Left lung (tissue), 14 donors: ENCODE data around the gene TMEM54. TPM values are rescaled to one million over a fixed set of nuclear protein-coding genes. Genes with fewer than 3 reads are reported as not detected.

Experiments
- ATAC-seq: fragments of 200-7000 bp; cut with Tn5 transposase; one replicate; pipeline ENCODE4 v1.9.1; 2020; ENCODE audit warnings: moderate library complexity
- DNase-seq, 4 donors: peaks; one replicate each; pipeline ENCODE4 v3.0.0-alpha.2; 2013 to 2020
- H3K27ac ChIP-seq, 2 donors: fragments of 200-600 bp; sonication (generic) in 1 of 2; one replicate each; pipeline versions ENCODE4 v1.5.0 to v1.8.0; 2020 to 2021
- H3K27me3 ChIP-seq, 2 donors: fragments of 200-600 bp; sonication (generic) in 1 of 2; one replicate each; pipeline versions ENCODE4 v1.5.0 to v1.8.0; 2020 to 2021
- H3K36me3 ChIP-seq, 2 donors: fragments of 200-600 bp; sonication (generic) in 1 of 2; one replicate each; pipeline versions ENCODE4 v1.5.0 to v1.8.0; 2020 to 2021
- H3K4me1 ChIP-seq, 2 donors: fragments of 200-600 bp; one replicate each; pipeline ENCODE4 v1.8.0; 2021
- H3K4me3 ChIP-seq, 2 donors: fragments of 200-600 bp; sonication (generic) in 1 of 2; one replicate each; pipeline versions ENCODE4 v1.5.0 to v1.8.0; 2020 to 2021; ENCODE audit warnings: mild to moderate bottlenecking in 1 of 2
- H3K9me3 ChIP-seq, 2 donors: fragments of 200-600 bp; sonication (generic) in 1 of 2; one replicate each; pipeline versions ENCODE4 v1.5.0 to v1.8.0; 2020 to 2021
- CTCF ChIP-seq, 2 donors: fragments of 200-600 bp; sonication (generic) in 1 of 2; IDR thresholded peaks; one replicate each; pipeline versions ENCODE4 v1.5.0 to v1.8.0; 2021; ENCODE audit warnings: antibody characterized with exemption in 2 of 2
- intact Hi-C, 2 donors: fragments of 100-400 bp; cut with DNase I; formaldehyde crosslinking; loops; one replicate each; pipeline versions ENCODE4 v1.11.2 to v1.14.2; 2022
- long read RNA-seq, 12 donors: library from polyadenylated mRNA in 2 of 12; unstranded in 2 of 12; transcript quantifications; one replicate each; pipeline ENCODE4 v2.0.0 and lab custom pipeline, GENCODE V29; 2019 to 2026
- polyA plus RNA-seq, 6 donors: library from polyadenylated mRNA; unstranded; fragments of 120-200 nt; gene quantifications; one replicate each; pipeline ENCODE4 v1.2.1, GENCODE V29; 2013; ENCODE audit not compliant: insufficient read length in 6 of 6
- total RNA-seq, 2 donors: library from RNA; stranded (reverse); fragmentation: NEBNext Ultra II Directional; extraction: Animal tissue kit (Norgen Biotek cat#: 25700); gene quantifications; one replicate each; pipeline ENCODE4 v1.2.1, GENCODE V29; 2021
- donor health status: DM: no; HTN: yes; CAD: no.
- donor health status: DM: no; HTN: no; CAD: no.

TMEM54 gene
- total RNA-seq, result 10 to 100 TPM; 29.3 to 87.0 TPM
- 10 to 100 TPM; 22.4 to 24.9 (median 22.9) TPM for polyA plus RNA-seq
- long read RNA-seq, donor 1, transcript TMEM54-202 (6 exons, 999 nt), result major isoform, 27 of 40 reads
- long read RNA-seq, donor 1, partial matches to known transcripts, result 9 of 40 reads
- long read RNA-seq, donor 1, other reads (novel, unspliced or antisense), result 0 of 40 reads
- long read RNA-seq, donor 2, transcript TMEM54-202 (6 exons, 999 nt), result major isoform, 5 of 9 reads
- long read RNA-seq, donor 2, partial matches to known transcripts, result 0 of 9 reads
- long read RNA-seq, donor 2, other reads (novel, unspliced or antisense), result 0 of 9 reads
- long read RNA-seq, donor 3, transcript TMEM54-202 (6 exons, 999 nt), result major isoform, 18 of 19 reads
- long read RNA-seq, donor 3, partial matches to known transcripts, result 0 of 19 reads
- long read RNA-seq, donor 3, other reads (novel, unspliced or antisense), result 0 of 19 reads
- long read RNA-seq, donor 4, transcript TMEM54-202 (6 exons, 999 nt), result major isoform, 16 of 20 reads
- long read RNA-seq, donor 4, partial matches to known transcripts, result 2 of 20 reads
- long read RNA-seq, donor 4, other reads (novel, unspliced or antisense), result 1 of 20 reads
- long read RNA-seq, donor 5, transcript TMEM54-202 (6 exons, 999 nt), result major isoform, 24 of 33 reads
- long read RNA-seq, donor 5, partial matches to known transcripts, result 7 of 33 reads
- long read RNA-seq, donor 5, other reads (novel, unspliced or antisense), result 0 of 33 reads
- long read RNA-seq, donor 6, transcript TMEM54-202 (6 exons, 999 nt), result major isoform, 13 of 15 reads
- long read RNA-seq, donor 6, partial matches to known transcripts, result 0 of 15 reads
- long read RNA-seq, donor 6, other reads (novel, unspliced or antisense), result 0 of 15 reads
- long read RNA-seq, donor 7, transcript TMEM54-202 (6 exons, 999 nt), result major isoform, 11 of 17 reads
- long read RNA-seq, donor 7, partial matches to known transcripts, result 6 of 17 reads
- long read RNA-seq, donor 7, other reads (novel, unspliced or antisense), result 0 of 17 reads
- long read RNA-seq, donor 8, transcript TMEM54-202 (6 exons, 999 nt), result major isoform, 15 of 15 reads
- long read RNA-seq, donor 8, partial matches to known transcripts, result 0 of 15 reads
- long read RNA-seq, donor 8, other reads (novel, unspliced or antisense), result 0 of 15 reads
- long read RNA-seq, donor 9, result 0 reads
- long read RNA-seq, donor 10, transcript TMEM54-202 (6 exons, 999 nt), result major isoform, 12 of 14 reads
- long read RNA-seq, donor 10, partial matches to known transcripts, result 0 of 14 reads
- long read RNA-seq, donor 10, other reads (novel, unspliced or antisense), result 2 of 14 reads
- long read RNA-seq, donor 11, transcript TMEM54-202 (6 exons, 999 nt), result major isoform, 25 of 27 reads
- long read RNA-seq, donor 11, partial matches to known transcripts, result 0 of 27 reads
- long read RNA-seq, donor 11, other reads (novel, unspliced or antisense), result 0 of 27 reads
- long read RNA-seq, donor 12, transcript TMEM54-202 (6 exons, 999 nt), result major isoform, 11 of 13 reads
- long read RNA-seq, donor 12, partial matches to known transcripts, result 0 of 13 reads
- long read RNA-seq, donor 12, other reads (novel, unspliced or antisense), result 0 of 13 reads

- intact Hi-C loops, result no loop called here
- peak; percentile 94 for ATAC-seq
- no peak within 1 kb of the TSS for H3K27ac ChIP-seq
Measured at GRCh38 chr1:32900956-32901822, at the start of gene TMEM54. Gene TMEM54 (minus strand): TSS chr1:32901389. CDS start chr1:32901238, 151 bp downstream.

GRCh38 chr1:32949519-32949918, 48.3 kb upstream of the TMEM54 start:
- ATAC-seq (peak; percentile 5), DNase-seq (no peak)
- no peaks in the 10 kb centered on the region for H3K27me3 ChIP-seq
- peak overlapping the region; percentile 51 to 59 for H3K27ac ChIP-seq
- H3K4me1 ChIP-seq, result peaks cover 0 to 52% of the 10 kb centered on the region in 2 donors
- TF ChIP-seq CTCF (IDR thresholded peaks at IDR 0.05), result no peak
- intact Hi-C loops, result no loop called here
- H3K9me3 ChIP-seq, result no peaks in the 10 kb centered on the region
- H3K36me3 ChIP-seq, result peaks cover 0 to 55% of the 10 kb centered on the region in 2 donors
- H3K4me3 ChIP-seq, result no peak overlapping the region

More at GRCh38 chr1:32900956-32901822, at the start of gene TMEM54:
- no peak for TF ChIP-seq CTCF (IDR thresholded peaks at IDR 0.05)
- peak in 3 of 4 donors; percentile 64 to 88 (median 68) for DNase-seq
- Histone ChIP-seq H3K4me1 (peaks cover 7 to 11% of the 10 kb centered on the region in 2 donors), H3K9me3 (no peaks in the 10 kb centered on the region), H3K36me3 (no peaks in the 10 kb centered on the region), H3K27me3 (peaks cover 5 to 61% of the 10 kb centered on the region in 2 donors), H3K4me3 (peak within 1 kb of the TSS; percentile 47 to 50)

GRCh38 chr1:32948905-32949304, 47.7 kb upstream of the TMEM54 start:
- H3K9me3 ChIP-seq, result no peaks in the 10 kb centered on the region
- DNase-seq (no peak), ATAC-seq (peak; percentile 81)
- H3K27me3 ChIP-seq, result no peaks in the 10 kb centered on the region
- H3K4me3 ChIP-seq, result no peak overlapping the region
- peak overlapping the region; percentile 51 to 59 for H3K27ac ChIP-seq
- H3K4me1 ChIP-seq, result peaks cover 0 to 46% of the 10 kb centered on the region in 2 donors
- peaks cover 0 to 61% of the 10 kb centered on the region in 2 donors for H3K36me3 ChIP-seq
- no peak for TF ChIP-seq CTCF (IDR thresholded peaks at IDR 0.05)
- intact Hi-C loops, result no loop called here

GRCh38 chr1:32948390-32948722, 47.2 kb upstream of the TMEM54 start:
- ATAC-seq, result peak; percentile 83
- intact Hi-C loops, result no loop called here
- peak overlapping the region; percentile 51 to 59 for H3K27ac ChIP-seq

More at GRCh38 chr1:32948390-32948722, 47.2 kb upstream of the TMEM54 start:
- peaks cover 0 to 40% of the 10 kb centered on the region in 2 donors for H3K4me1 ChIP-seq
- peaks cover 0 to 67% of the 10 kb centered on the region in 2 donors for H3K36me3 ChIP-seq
- no peaks in the 10 kb centered on the region for H3K9me3 ChIP-seq
- no peak for TF ChIP-seq CTCF (IDR thresholded peaks at IDR 0.05)
- no peak for DNase-seq
- no peak overlapping the region for H3K4me3 ChIP-seq
- no peaks in the 10 kb centered on the region for H3K27me3 ChIP-seq
